Measurements from ENCODE around the gene BAIAP2. TPM values are rescaled to one million over a fixed set of nuclear protein-coding genes. Genes with fewer than 3 reads are reported as not detected.

The BAIAP2 gene
- total RNA-seq, 1 donor from 2014 or later: 113 TPM

DNA sequence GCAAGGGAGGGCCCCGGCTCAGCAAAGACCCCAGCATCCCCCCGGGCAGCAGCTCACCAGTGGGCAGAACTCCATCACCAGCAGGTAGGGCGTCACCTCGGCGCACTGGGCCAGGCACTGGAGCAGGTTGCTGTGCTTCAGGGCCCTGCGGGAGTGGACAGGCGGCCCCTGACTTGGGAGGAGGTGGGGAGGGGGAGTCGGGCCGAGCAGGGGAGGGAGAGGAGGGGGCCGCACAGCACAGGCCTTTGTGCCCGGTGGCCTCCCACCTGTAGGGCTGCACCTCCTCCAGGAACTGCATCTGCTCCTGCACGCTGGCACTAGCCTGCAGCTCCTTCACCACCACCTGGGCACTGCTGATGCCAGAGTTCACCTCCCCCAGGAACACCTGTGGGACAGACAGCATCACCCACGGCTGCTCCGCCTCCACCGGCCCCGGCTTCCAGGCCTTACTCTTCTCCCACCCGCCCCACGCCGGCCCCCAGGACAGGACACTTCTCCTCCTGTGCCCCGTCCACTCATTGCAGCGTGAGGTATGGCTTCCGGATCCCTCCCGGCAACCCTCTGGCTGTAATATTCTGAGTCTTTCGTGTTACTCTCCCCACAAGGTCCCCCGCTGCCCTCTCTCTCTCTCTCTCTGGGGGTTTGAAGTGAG lies 92.7 kb downstream of the BAIAP2 start:
- Histone ChIP-seq H3K27ac (no peak overlapping the region), H3K36me3 (no peaks in the 10 kb centered on the region), H3K9me3 (no peaks in the 10 kb centered on the region), H3K27me3 (no peaks in the 10 kb centered on the region), H3K4me1 (no peaks in the 10 kb centered on the region), H3K4me3 (peak overlapping the region in 1 of 2 donors; percentile 1)
- DNase-seq (ENCODE audit: extremely low spot score in 2 of 2): no peak
- intact Hi-C loops (cut with DNase I): no loop called here
- TF ChIP-seq POLR2A (IDR thresholded peaks at IDR 0.05): no peak
- TF ChIP-seq POLR2AphosphoS5 (IDR thresholded peaks at IDR 0.05; ENCODE audit: insufficient read depth in 1 of 2, low read depth in 1 of 2): no peak
- TF ChIP-seq, protein P1, sequence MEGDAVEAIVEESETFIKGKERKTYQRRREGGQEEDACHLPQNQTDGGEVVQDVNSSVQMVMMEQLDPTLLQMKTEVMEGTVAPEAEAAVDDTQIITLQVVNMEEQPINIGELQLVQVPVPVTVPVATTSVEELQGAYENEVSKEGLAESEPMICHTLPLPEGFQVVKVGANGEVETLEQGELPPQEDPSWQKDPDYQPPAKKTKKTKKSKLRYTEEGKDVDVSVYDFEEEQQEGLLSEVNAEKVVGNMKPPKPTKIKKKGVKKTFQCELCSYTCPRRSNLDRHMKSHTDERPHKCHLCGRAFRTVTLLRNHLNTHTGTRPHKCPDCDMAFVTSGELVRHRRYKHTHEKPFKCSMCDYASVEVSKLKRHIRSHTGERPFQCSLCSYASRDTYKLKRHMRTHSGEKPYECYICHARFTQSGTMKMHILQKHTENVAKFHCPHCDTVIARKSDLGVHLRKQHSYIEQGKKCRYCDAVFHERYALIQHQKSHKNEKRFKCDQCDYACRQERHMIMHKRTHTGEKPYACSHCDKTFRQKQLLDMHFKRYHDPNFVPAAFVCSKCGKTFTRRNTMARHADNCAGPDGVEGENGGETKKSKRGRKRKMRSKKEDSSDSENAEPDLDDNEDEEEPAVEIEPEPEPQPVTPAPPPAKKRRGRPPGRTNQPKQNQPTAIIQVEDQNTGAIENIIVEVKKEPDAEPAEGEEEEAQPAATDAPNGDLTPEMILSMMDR (IDR thresholded peaks at IDR 0.05): no peak

DNA sequence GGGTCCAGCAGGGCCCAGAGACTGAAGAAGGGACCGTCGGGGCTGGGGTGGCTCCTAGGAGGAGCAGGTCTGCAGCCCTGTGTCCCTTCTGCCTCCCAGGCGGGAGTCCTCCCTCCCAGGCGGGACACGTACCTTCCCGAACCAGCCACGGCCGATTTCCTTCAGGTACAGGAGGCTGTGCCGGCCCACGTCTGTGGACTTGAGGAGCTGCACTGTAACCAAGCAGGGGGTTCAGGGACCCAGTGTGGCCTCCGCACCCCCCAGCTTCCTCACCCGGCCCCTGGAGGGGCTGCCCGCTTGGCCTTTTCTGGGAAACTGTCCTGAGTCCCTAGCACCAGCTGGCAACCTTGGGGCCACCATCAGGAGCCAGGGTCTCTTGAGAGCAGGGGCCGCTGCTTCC lies 93.4 kb downstream of the BAIAP2 start:
- H3K9me3 ChIP-seq: no peaks in the 10 kb centered on the region
- H3K27ac ChIP-seq: no peak overlapping the region
- no peak for DNase-seq (ENCODE audit: extremely low spot score in 2 of 2)
- no peaks in the 10 kb centered on the region for H3K27me3 ChIP-seq
- H3K4me3 ChIP-seq: peak overlapping the region in 1 of 2 donors; percentile 1
- TF ChIP-seq, protein P1 (IDR thresholded peaks at IDR 0.05): no peak
- TF ChIP-seq POLR2AphosphoS5 (IDR thresholded peaks at IDR 0.05; ENCODE audit: insufficient read depth in 1 of 2, low read depth in 1 of 2): no peak
- TF ChIP-seq POLR2A (IDR thresholded peaks at IDR 0.05): no peak
- H3K36me3 ChIP-seq: no peaks in the 10 kb centered on the region
- no peaks in the 10 kb centered on the region for H3K4me1 ChIP-seq
- intact Hi-C loops (cut with DNase I): no loop called here

DNA sequence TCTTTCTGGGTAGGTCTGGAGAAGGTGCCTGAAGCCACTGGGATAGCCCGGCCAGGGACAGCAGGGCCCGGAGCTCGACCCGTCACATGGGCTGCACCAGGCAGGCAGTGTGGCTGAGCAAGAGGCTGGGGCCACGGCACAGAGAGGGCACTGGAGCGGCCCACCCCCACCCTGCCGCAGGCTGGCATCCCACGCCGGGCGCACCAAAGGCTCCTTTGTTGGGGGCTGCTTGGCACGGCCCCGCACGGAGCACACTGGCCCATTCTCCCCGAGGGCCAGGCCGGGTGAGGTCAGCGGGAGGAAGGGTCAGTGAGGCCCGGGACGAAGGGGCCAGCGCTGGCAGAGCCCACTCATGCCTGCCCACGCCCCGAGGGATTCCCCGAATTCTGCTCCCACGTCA lies 93.8 kb downstream of the BAIAP2 start:
- H3K27ac ChIP-seq: no peak overlapping the region
- TF ChIP-seq POLR2AphosphoS5 (IDR thresholded peaks at IDR 0.05; ENCODE audit: insufficient read depth in 1 of 2, low read depth in 1 of 2): no peak
- TF ChIP-seq, protein P1 (IDR thresholded peaks at IDR 0.05): no peak
- no peak for TF ChIP-seq POLR2A (IDR thresholded peaks at IDR 0.05)
- no peaks in the 10 kb centered on the region for H3K27me3 ChIP-seq
- peak overlapping the region in 1 of 2 donors; percentile 1 for H3K4me3 ChIP-seq
- H3K9me3 ChIP-seq: no peaks in the 10 kb centered on the region
- intact Hi-C loops (cut with DNase I): no loop called here
- no peaks in the 10 kb centered on the region for H3K4me1 ChIP-seq
- DNase-seq (ENCODE audit: extremely low spot score in 2 of 2): no peak
- no peaks in the 10 kb centered on the region for H3K36me3 ChIP-seq

DNA sequence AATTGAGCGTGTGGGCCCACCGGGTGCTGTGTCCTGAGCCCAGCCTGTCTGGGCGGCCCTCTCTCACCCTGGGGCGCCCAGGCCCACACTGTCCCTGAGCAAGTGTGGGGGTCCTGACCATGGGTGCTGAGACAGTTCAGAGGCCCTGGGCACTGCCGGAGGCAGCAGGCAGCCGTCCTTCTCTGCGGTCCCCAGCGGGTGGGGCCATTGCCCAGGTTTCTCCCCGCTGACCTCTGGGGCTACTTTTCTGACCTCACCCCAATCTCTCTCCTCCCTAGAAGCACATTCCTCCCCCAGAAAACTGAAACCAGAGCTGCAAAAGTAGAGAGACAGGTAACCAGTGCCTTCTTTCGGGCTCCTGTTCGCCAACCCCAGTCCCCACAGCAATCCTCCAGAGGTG lies 94.3 kb downstream of the BAIAP2 start:
- no peaks in the 10 kb centered on the region for H3K4me1 ChIP-seq
- DNase-seq (ENCODE audit: extremely low spot score in 2 of 2): no peak
- H3K27ac ChIP-seq: no peak overlapping the region
- no peak for TF ChIP-seq POLR2AphosphoS5 (IDR thresholded peaks at IDR 0.05; ENCODE audit: insufficient read depth in 1 of 2, low read depth in 1 of 2)
- TF ChIP-seq, protein P1 (IDR thresholded peaks at IDR 0.05): no peak
- no peak for TF ChIP-seq POLR2A (IDR thresholded peaks at IDR 0.05)
- no peaks in the 10 kb centered on the region for H3K27me3 ChIP-seq
- no peaks in the 10 kb centered on the region for H3K9me3 ChIP-seq
- intact Hi-C loops (cut with DNase I): no loop called here
- H3K36me3 ChIP-seq: no peaks in the 10 kb centered on the region
- no peak overlapping the region for H3K4me3 ChIP-seq

DNA sequence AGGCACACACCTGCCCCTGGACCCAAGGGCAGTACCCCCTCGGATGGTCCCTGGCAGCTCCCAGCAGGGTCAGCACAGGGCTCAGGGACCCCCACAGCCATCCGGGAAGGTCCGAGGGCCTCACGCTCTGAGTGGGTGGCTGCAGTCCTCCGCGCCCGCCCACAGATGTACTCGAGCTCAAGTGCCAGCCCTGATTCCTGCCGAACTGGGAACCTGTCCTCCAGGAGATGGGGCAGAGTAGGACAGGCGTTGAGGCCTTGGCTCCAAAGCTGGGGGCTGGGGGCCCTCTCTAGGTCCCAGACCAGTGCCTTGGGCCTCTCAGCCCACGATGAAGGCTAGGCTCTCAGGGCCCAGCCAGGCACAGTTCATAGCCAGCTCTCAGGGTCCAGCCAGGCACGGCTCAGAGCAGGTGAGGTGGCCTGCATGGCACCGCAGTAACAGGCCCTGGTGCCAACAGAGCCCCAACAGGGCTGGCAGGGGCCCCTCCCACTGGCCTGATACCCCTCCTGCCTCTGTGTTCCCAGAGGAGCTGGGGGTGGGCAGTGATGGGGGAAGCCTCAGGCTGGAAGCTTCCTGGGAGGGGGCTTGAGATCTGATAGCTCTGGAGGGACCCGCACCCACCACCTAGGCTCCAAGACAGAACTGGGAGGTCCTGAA lies 94.9 kb downstream of the BAIAP2 start:
- DNase-seq (ENCODE audit: extremely low spot score in 2 of 2): no peak
- TF ChIP-seq POLR2AphosphoS5 (IDR thresholded peaks at IDR 0.05; ENCODE audit: insufficient read depth in 1 of 2, low read depth in 1 of 2): no peak
- TF ChIP-seq, protein P1 (IDR thresholded peaks at IDR 0.05): no peak
- no peak for TF ChIP-seq POLR2A (IDR thresholded peaks at IDR 0.05)
- intact Hi-C loops (cut with DNase I): no loop called here
- Histone ChIP-seq H3K9me3 (no peaks in the 10 kb centered on the region), H3K4me3 (no peak overlapping the region), H3K36me3 (no peaks in the 10 kb centered on the region), H3K4me1 (no peaks in the 10 kb centered on the region), H3K27me3 (no peaks in the 10 kb centered on the region), H3K27ac (no peak overlapping the region)
